ENCODE data around the gene TMED1. TPM values are rescaled to one million over a fixed set of nuclear protein-coding genes. Genes with fewer than 3 reads are reported as not detected.

TMED1 gene
- total and polyA plus RNA-seq, 2 of the 8 experiments (the other 6 are each of a cell fraction or from before 2014, with no cell fraction given), result 26.9 to 31.9 TPM

- TF ChIP-seq SUZ12 (IDR thresholded peaks at IDR 0.05; ENCODE audit: low read length) (no peak), MAFK (IDR thresholded peaks at IDR 0.05; ENCODE audit: low read depth, low read length) (no peak), CBX8 (IDR thresholded peaks at IDR 0.05; ENCODE audit: borderline replicate concordance, low read depth, low read length) (no peak), SIN3A (conservative IDR thresholded peaks at IDR 0.05 in 1 of 2, IDR thresholded peaks at IDR 0.05 in 1 of 2; ENCODE audit: low read depth in 1 of 2, low read length in 2 of 2) (no peak), SIX5 (IDR thresholded peaks at IDR 0.05; ENCODE audit: low read depth, low read length) (no peak), ASH2L (IDR thresholded peaks at IDR 0.05; ENCODE audit: low read length) (no peak), JUND (IDR thresholded peaks at IDR 0.05; ENCODE audit: low read length) (no peak)
These were observed 30.2 kb downstream of the TMED1 start (continued) for GRCh38 chr19:10805758-10806247.
